Glutamatergic neuron (in vitro differentiated cells): ENCODE results near the gene FAM229A. TPM values are rescaled to one million over a fixed set of nuclear protein-coding genes. Genes with fewer than 3 reads are reported as not detected.
A peak's percentile ranks its signal among the peaks of the same experiment; 100 is the strongest.
"Not testable (repeated sequence)": the region's sequence is repeated elsewhere in the genome, so short reads cannot be mapped to it uniquely, and the experiment has no call there.

Experiments
- DNase-seq: peaks from one replicate; pipeline ENCODE4 v3.0.0; 2022
- H3K27ac Mint-ChIP-seq: one replicate; pipeline ENCODE4 v1.8.0; 2020; ENCODE audit warnings: mild to moderate bottlenecking, mixed read lengths, inconsistent platforms; ENCODE audit not compliant: unreplicated experiment
- H3K27me3 Mint-ChIP-seq: one replicate; pipeline ENCODE4 v1.8.0; 2020; ENCODE audit warnings: mild to moderate bottlenecking, moderate library complexity, mixed read lengths, inconsistent platforms; ENCODE audit not compliant: unreplicated experiment
- H3K36me3 Mint-ChIP-seq: one replicate; pipeline ENCODE4 v1.8.0; 2020; ENCODE audit warnings: mild to moderate bottlenecking, mixed read lengths, inconsistent platforms; ENCODE audit not compliant: unreplicated experiment
- H3K4me1 Mint-ChIP-seq: one replicate; pipeline ENCODE4 v1.8.0; 2020; ENCODE audit warnings: mild to moderate bottlenecking, low read depth, mixed read lengths, inconsistent platforms; ENCODE audit not compliant: unreplicated experiment
- H3K4me3 Mint-ChIP-seq: one replicate; pipeline ENCODE4 v1.8.0; 2020; ENCODE audit warnings: mild to moderate bottlenecking, mixed read lengths, inconsistent platforms; ENCODE audit not compliant: unreplicated experiment
- H3K9me3 Mint-ChIP-seq: one replicate; pipeline ENCODE4 v1.8.0; 2020; ENCODE audit warnings: mild to moderate bottlenecking, moderate library complexity, mixed read lengths, inconsistent platforms; ENCODE audit not compliant: unreplicated experiment
- total RNA-seq: library from RNA; stranded (reverse); fragmentation: NEBNext Ultra II Directional; extraction: Animal tissue kit (Norgen Biotek cat#: 25700); gene quantifications from one replicate; pipeline ENCODE4 v1.2.1, GENCODE V29; 2021; ENCODE audit not compliant: unreplicated experiment
- TF ChIP-seq, protein P1 (sequence below): fragments of 200-600 bp; sonication (generic); IDR thresholded peaks from one replicate; pipeline ENCODE4 v1.5.0; 2021; ENCODE audit not compliant: partially characterized antibody, unreplicated experiment

Gene FAM229A
- total RNA-seq, 1 donor from 2014 or later, result 21.8 TPM

DNA sequence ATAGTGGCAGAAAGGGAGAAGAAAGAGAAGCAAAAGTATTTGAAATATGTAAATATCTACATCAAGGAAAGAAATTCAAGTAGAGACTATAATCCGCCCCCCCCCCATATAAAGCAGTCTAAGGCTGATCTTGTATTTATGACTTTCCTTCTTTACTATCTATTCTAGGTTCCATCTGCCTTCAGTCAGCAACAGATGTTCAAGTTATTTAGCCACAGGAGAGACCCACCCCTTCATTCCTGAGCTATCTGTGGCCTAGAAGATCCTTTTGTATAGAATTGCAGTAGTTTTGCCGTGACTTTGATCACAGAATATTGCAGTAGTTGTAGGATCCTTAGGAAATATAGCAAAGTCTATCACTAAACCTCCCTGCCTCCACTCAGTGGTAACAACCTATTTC, 42.7 kb upstream of the FAM229A start:
- H3K27me3 Mint-ChIP-seq, result no peaks in the 10 kb centered on the region
- no peak overlapping the region for H3K4me3 Mint-ChIP-seq
- no peak overlapping the region for H3K27ac Mint-ChIP-seq

DNA sequence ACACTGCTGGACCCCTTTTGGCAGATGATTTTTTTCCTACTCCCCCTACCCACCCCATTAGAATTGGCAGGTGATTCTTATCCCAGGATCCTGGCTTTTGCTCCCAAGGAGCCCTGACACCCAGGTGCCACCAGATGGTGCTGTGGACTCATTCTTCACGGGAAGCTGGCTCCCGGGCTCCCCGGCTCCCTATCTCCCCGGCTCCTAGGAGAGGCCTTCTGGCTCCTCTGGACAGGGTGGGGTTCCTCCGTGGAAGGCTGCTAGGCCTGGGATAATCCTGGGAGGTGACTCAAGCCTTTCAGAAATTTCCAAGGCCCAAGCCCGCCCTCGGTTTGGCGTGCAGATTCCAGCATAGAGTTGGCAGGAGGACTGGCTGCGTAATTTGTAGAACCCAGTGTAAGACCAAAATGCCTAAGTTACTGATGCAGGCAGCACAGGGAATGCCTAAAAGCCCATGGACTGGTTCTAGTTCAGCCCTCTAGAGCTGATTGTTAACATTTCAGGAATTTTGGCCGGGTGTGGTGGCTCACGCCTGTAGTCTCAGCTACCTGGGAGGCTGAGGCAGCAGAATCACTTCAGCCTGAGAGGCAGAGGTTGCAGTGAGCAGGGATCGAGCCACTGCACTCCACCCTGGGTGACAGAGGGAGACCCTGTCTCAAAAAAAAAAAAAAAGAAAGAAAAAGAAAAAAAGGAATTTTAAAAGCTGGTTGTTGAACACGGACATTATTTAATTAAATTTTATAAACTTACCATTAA, 38.8 kb upstream of the FAM229A start:
- no peaks in the 10 kb centered on the region for H3K36me3 Mint-ChIP-seq
- H3K4me1 Mint-ChIP-seq, result peaks cover 5% of the 10 kb centered on the region
- no peaks in the 10 kb centered on the region for H3K9me3 Mint-ChIP-seq
- peaks cover 2% of the 10 kb centered on the region for H3K27me3 Mint-ChIP-seq
- H3K27ac Mint-ChIP-seq, result peak overlapping the region; percentile 33
- no peak overlapping the region for H3K4me3 Mint-ChIP-seq
- TF ChIP-seq, protein P1, sequence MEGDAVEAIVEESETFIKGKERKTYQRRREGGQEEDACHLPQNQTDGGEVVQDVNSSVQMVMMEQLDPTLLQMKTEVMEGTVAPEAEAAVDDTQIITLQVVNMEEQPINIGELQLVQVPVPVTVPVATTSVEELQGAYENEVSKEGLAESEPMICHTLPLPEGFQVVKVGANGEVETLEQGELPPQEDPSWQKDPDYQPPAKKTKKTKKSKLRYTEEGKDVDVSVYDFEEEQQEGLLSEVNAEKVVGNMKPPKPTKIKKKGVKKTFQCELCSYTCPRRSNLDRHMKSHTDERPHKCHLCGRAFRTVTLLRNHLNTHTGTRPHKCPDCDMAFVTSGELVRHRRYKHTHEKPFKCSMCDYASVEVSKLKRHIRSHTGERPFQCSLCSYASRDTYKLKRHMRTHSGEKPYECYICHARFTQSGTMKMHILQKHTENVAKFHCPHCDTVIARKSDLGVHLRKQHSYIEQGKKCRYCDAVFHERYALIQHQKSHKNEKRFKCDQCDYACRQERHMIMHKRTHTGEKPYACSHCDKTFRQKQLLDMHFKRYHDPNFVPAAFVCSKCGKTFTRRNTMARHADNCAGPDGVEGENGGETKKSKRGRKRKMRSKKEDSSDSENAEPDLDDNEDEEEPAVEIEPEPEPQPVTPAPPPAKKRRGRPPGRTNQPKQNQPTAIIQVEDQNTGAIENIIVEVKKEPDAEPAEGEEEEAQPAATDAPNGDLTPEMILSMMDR, result peak; percentile 59
- DNase-seq, result peak; percentile 91

More for the DNA sequence above, 42.7 kb upstream of the FAM229A start:
- TF ChIP-seq, protein P1, result no peak
- DNase-seq, result no peak
- no peaks in the 10 kb centered on the region for H3K9me3 Mint-ChIP-seq
- no peaks in the 10 kb centered on the region for H3K36me3 Mint-ChIP-seq
- H3K4me1 Mint-ChIP-seq, result peaks cover 5% of the 10 kb centered on the region

DNA sequence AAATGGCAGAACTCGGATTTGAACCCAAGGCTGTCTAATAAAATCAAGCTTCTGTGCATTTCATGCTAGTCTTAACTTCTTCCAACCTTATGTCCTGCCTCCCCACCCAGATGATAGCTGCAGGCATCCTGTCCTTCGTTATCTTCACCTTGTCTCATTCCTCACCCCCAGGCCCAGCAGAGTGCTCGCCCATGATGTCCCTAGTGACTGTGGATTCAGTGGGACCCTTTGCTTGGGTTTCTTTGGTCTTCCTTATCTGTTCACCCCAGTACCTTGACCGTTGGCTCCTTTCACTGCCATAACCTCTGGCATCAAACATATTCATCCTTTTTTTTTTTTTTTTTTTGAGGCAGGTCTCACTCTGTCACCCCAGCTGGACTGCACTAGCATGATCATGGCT, 37.6 kb upstream of the FAM229A start:
- H3K36me3 Mint-ChIP-seq, result no peaks in the 10 kb centered on the region
- peaks cover 4% of the 10 kb centered on the region for H3K9me3 Mint-ChIP-seq
- H3K4me1 Mint-ChIP-seq, result peaks cover 2% of the 10 kb centered on the region
- no peak overlapping the region for H3K4me3 Mint-ChIP-seq
- no peak overlapping the region for H3K27ac Mint-ChIP-seq
- H3K27me3 Mint-ChIP-seq, result peaks cover 5% of the 10 kb centered on the region
- TF ChIP-seq, protein P1, result no peak
- DNase-seq, result no peak

DNA sequence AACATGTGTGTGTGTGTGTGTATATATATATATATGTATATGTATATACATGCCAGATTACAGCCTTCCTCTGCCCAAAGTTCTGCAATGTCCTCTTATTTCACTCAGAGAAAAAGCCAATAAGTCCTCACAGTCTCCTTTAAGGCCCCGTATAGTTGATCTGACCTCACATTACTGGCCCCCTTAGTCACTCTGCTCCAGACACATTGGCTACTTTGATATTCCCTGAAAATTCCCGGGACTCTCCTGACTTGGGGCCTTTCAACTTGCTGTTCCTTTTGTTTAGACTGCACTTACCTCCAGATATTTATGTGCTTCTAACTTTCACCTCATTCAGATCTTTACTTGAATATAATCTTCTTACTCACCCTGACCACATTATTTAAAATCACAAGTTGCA, 36.1 kb upstream of the FAM229A start:
- no peaks in the 10 kb centered on the region for H3K36me3 Mint-ChIP-seq
- H3K4me1 Mint-ChIP-seq, result peaks cover 4% of the 10 kb centered on the region
- no peak overlapping the region for H3K4me3 Mint-ChIP-seq
- no peak overlapping the region for H3K27ac Mint-ChIP-seq
- H3K9me3 Mint-ChIP-seq, result peaks cover 14% of the 10 kb centered on the region
- TF ChIP-seq, protein P1, result no peak
- DNase-seq, result no peak
- peaks cover 13% of the 10 kb centered on the region for H3K27me3 Mint-ChIP-seq

DNA sequence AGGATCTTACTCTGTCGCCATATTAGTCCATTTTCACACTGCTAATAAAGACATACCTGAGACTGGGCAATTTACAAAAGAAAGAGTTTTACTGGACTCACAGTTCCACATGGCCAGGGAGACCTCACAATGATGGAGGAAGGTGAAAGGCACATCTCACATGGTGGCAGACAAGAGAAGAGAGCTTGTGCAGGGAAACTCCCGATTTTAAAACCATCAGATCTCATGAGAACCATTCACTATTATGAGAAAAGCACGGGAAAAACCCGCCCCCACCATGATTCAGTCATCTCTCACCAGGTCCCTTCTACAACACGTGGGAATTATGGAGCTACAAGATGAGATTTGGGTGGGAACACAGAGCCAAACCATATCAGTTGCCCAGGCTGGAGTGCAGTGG, 34.2 kb upstream of the FAM229A start:
- H3K4me3 Mint-ChIP-seq, DNase-seq, H3K36me3 Mint-ChIP-seq, H3K27ac Mint-ChIP-seq: not testable (repeated sequence)
- H3K9me3 Mint-ChIP-seq, result peaks cover 16% of the 10 kb centered on the region
- peaks cover 13% of the 10 kb centered on the region for H3K27me3 Mint-ChIP-seq
- H3K4me1 Mint-ChIP-seq, result peaks cover 10% of the 10 kb centered on the region
